ENCODE measurements around the gene UBXN4.

DNA sequence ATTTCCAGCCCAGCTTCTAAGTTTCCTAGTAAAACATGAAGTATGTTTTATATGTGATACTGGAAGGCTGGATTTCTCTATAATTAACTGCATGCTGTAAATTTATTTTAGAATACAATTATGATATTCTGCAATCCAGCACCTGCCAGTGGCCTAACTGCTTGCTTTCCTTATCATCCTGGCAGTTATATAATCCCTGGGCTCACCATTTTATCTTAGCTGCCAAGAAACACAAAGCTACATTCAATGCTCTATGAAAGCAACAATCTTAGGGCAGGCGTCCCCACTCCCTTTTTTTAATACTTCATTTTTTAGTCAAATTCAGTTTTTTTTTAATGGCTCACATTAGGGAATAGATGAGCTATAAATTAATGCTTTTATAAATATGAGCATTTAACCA, 38.4 kb upstream of the UBXN4 start:
- TF ChIP-seq TCF12 (IDR thresholded peaks at IDR 0.05) (no peak), RAD21 (IDR thresholded peaks at IDR 0.05; ENCODE audit: low read length) (no peak)
- TF ChIP-seq, protein P1, sequence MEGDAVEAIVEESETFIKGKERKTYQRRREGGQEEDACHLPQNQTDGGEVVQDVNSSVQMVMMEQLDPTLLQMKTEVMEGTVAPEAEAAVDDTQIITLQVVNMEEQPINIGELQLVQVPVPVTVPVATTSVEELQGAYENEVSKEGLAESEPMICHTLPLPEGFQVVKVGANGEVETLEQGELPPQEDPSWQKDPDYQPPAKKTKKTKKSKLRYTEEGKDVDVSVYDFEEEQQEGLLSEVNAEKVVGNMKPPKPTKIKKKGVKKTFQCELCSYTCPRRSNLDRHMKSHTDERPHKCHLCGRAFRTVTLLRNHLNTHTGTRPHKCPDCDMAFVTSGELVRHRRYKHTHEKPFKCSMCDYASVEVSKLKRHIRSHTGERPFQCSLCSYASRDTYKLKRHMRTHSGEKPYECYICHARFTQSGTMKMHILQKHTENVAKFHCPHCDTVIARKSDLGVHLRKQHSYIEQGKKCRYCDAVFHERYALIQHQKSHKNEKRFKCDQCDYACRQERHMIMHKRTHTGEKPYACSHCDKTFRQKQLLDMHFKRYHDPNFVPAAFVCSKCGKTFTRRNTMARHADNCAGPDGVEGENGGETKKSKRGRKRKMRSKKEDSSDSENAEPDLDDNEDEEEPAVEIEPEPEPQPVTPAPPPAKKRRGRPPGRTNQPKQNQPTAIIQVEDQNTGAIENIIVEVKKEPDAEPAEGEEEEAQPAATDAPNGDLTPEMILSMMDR (IDR thresholded peaks at IDR 0.05): no peak
- TF ChIP-seq, protein P2, sequence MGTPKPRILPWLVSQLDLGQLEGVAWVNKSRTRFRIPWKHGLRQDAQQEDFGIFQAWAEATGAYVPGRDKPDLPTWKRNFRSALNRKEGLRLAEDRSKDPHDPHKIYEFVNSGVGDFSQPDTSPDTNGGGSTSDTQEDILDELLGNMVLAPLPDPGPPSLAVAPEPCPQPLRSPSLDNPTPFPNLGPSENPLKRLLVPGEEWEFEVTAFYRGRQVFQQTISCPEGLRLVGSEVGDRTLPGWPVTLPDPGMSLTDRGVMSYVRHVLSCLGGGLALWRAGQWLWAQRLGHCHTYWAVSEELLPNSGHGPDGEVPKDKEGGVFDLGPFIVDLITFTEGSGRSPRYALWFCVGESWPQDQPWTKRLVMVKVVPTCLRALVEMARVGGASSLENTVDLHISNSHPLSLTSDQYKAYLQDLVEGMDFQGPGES (IDR thresholded peaks at IDR 0.05; ENCODE audit: low read depth, low read length): no peak
